Panc1 (cell line): ENCODE data around the gene BRD3. TPM values are rescaled to one million over a fixed set of nuclear protein-coding genes. Genes with fewer than 3 reads are reported as not detected.

ENCODE experiments used
- ATAC-seq: fragments of 200-7000 bp; cut with Tn5 transposase; 2 replicates; pipeline ENCODE4 v1.9.1; 2020; ENCODE audit warnings: mild to moderate bottlenecking, moderate library complexity
- BruUV-seq: library from RNA; stranded (reverse); fragments of 400-500 nt; replicated peaks from 2 replicates; lab custom pipeline; 2021; lab: Mats Ljungman, UMichigan
- CTCF ChIA-PET: fragments of 300-600 bp; sonication (Branson Sonifier 250); formaldehyde crosslinking; loops from one replicate; lab custom pipeline; 2022; ENCODE audit warnings: antibody characterized with exemption; lab: Charles Lee
- POLR2A ChIA-PET: fragments of 300-600 bp; sonication (Branson Sonifier 250); formaldehyde crosslinking; loops from one replicate; lab custom pipeline; 2022; ENCODE audit warnings: antibody characterized with exemption; lab: Charles Lee
- DNase-seq: peaks from one replicate; pipeline ENCODE4 v3.0.0-alpha.2; 2010; ENCODE audit warnings: low read depth, low spot score
- H3K27ac ChIP-seq: 2 replicates; pipeline ENCODE4 v1.5.1; 2011; ENCODE audit warnings: mild to moderate bottlenecking, low read length, inconsistent platforms
- H3K27me3 ChIP-seq: fragments of 200-500 bp; sonication (Bioruptor generic); 2 replicates; pipeline ENCODE4 v1.6.0; 2014; ENCODE audit warnings: low read length, inconsistent platforms; ENCODE audit not compliant: control insufficient read depth, insufficient read depth
- H3K36me3 ChIP-seq: fragments of 200-500 bp; sonication (Bioruptor generic); 2 replicates; pipeline ENCODE4 v1.5.1; 2014; ENCODE audit warnings: inconsistent platforms, mild to moderate bottlenecking, low read length, moderate library complexity; ENCODE audit not compliant: control insufficient read depth, insufficient read depth
- H3K4me1 ChIP-seq: 2 replicates; pipeline ENCODE4 v1.5.1; 2011; ENCODE audit warnings: inconsistent platforms, mild to moderate bottlenecking, low read length, moderate library complexity; ENCODE audit not compliant: control insufficient read depth, insufficient read depth
- H3K4me3 ChIP-seq, 2 experiments: 2 replicates each; pipeline ENCODE4 v1.5.1; 2011 to 2012; ENCODE audit warnings: low read depth in 2 of 2, low read length in 2 of 2, mild to moderate bottlenecking in 2 of 2, inconsistent platforms in 1 of 2, moderate library complexity in 1 of 2
- H3K9me3 ChIP-seq: fragments of 200-500 bp; sonication (Bioruptor generic); 2 replicates; pipeline ENCODE4 v1.5.1; 2014; ENCODE audit warnings: low read depth, mild to moderate bottlenecking, inconsistent platforms, low read length, moderate library complexity; ENCODE audit not compliant: control insufficient read depth, insufficient read depth
- CTCF ChIP-seq: fragments of 450-650 bp; IDR thresholded peaks from 2 replicates; pipeline ENCODE4 v1.5.1; 2017; ENCODE audit warnings: mild to moderate bottlenecking
- POLR2AphosphoS5 ChIP-seq: IDR thresholded peaks from 2 replicates; pipeline ENCODE4 v1.6.1; 2012; ENCODE audit warnings: mild to moderate bottlenecking, low read depth, low read length, moderate library complexity
- REST ChIP-seq, 2 experiments: IDR thresholded peaks; 2 replicates each; pipeline ENCODE4 v1.6.1; 2011 to 2012; ENCODE audit warnings: low read depth in 2 of 2, control low read depth in 1 of 2, low read length in 1 of 2, mild to moderate bottlenecking in 1 of 2, moderate library complexity in 1 of 2; ENCODE audit not compliant: insufficient read depth in 1 of 2
- SIN3A ChIP-seq: IDR thresholded peaks from 2 replicates; pipeline ENCODE4 v1.6.1; 2012; ENCODE audit warnings: low read depth, mild to moderate bottlenecking, low read length, moderate library complexity, borderline replicate concordance; ENCODE audit not compliant: insufficient read depth
- TCF7L2 ChIP-seq: IDR thresholded peaks from 2 replicates; pipeline ENCODE4 v1.6.1; 2011; ENCODE audit warnings: mild to moderate bottlenecking, low read depth, low read length, inconsistent platforms
- in situ Hi-C: cut with HindIII; loops from 2 replicates; pipeline ENCODE4 v1.10.0; 2016; ENCODE audit warnings: low sequenced_read_pairs, low pct_unique_long_range_greater_than_20kb
- intact Hi-C: fragments of 100-400 bp; cut with micrococcal nuclease; formaldehyde crosslinking; loops from one replicate; pipeline ENCODE4 v1.10.0; 2022; ENCODE audit not compliant: unreplicated experiment
- total RNA-seq: library from RNA; stranded (reverse); gene quantifications from one replicate; pipeline ENCODE4 v1.2.1, GENCODE V29; 2021; ENCODE audit not compliant: unreplicated experiment

Gene BRD3
- total RNA-seq, 1 experiment from 2014 or later: 27.6 TPM

GRCh38 chr9:134063088-134063570 is 4.7 kb downstream of the BRD3 start:
- Histone ChIP-seq H3K4me1 (no peaks in the 10 kb centered on the region; the same call in 1 of the 2 replicates), H3K4me3 (no peak overlapping the region), H3K27ac (no peak overlapping the region), H3K36me3 (no peaks in the 10 kb centered on the region; the same call in 1 of the 2 replicates), H3K27me3 (no peaks in the 10 kb centered on the region), H3K9me3 (no peaks in the 10 kb centered on the region)
- ChIA-PET CTCF (no interaction called here), POLR2A (interaction anchor here (0.7 kb wide), 1 partner anchor 46 kb away, joined by 4 read pairs; no protein-coding TSS in a partner anchor)
- no peak for TF ChIP-seq SIN3A
- TF ChIP-seq CTCF: no peak
- no peak for TF ChIP-seq POLR2AphosphoS5
- TF ChIP-seq REST (IDR thresholded peaks at IDR 0.05; ENCODE audit: insufficient read depth in 1 of 2, low read depth in 2 of 2, low read length in 1 of 2): no peak
- no peak for TF ChIP-seq TCF7L2
- BruUV-seq: no TSS peak
- no peak for DNase-seq
- in situ Hi-C loops: no loop called here
- intact Hi-C loops: no loop called here
- ATAC-seq: no peak

GRCh38 chr9:134062461-134063087 is 5.3 kb downstream of the BRD3 start:
- Histone ChIP-seq H3K36me3 (no peaks in the 10 kb centered on the region; the same call in 1 of the 2 replicates), H3K4me3 (no peak overlapping the region), H3K27me3 (no peaks in the 10 kb centered on the region), H3K27ac (no peak overlapping the region), H3K4me1 (no peaks in the 10 kb centered on the region; the same call in 1 of the 2 replicates), H3K9me3 (no peaks in the 10 kb centered on the region)
- ChIA-PET POLR2A (no interaction called here), CTCF (no interaction called here)
- no peak for TF ChIP-seq SIN3A
- no peak for TF ChIP-seq REST (IDR thresholded peaks at IDR 0.05; ENCODE audit: insufficient read depth in 1 of 2, low read depth in 2 of 2, low read length in 1 of 2)
- no peak for TF ChIP-seq POLR2AphosphoS5
- TF ChIP-seq TCF7L2: no peak
- TF ChIP-seq CTCF: no peak
- no peak for DNase-seq
- in situ Hi-C loops: no loop called here
- no peak for ATAC-seq
- intact Hi-C loops: no loop called here
- BruUV-seq: no TSS peak
